SK-N-SH (cell line): ENCODE data around the gene BTBD7. TPM values are rescaled to one million over a fixed set of nuclear protein-coding genes. Genes with fewer than 3 reads are reported as not detected.

Experiments
- CTCF ChIA-PET: fragments of 300-600, 350-600 bp; formaldehyde crosslinking; extraction: SDS; loops from one replicate; lab custom pipeline; 2021; lab: Yijun Ruan, JAX
- POLR2A ChIA-PET: fragments of 350-600 bp; sonication (Branson Sonifier 250); formaldehyde crosslinking; extraction: SDS; loops from one replicate; lab custom pipeline; 2020; ENCODE audit warnings: antibody characterized with exemption, inconsistent platforms; lab: Yijun Ruan, JAX
- DNase-seq: peaks from one replicate; pipeline ENCODE4 v3.0.0; 2012
- H2AFZ ChIP-seq: fragments of 200-600 bp; sonication (generic); 2 replicates; pipeline ENCODE4 v1.8.1; 2016; ENCODE audit warnings: antibody characterized with exemption, mild to moderate bottlenecking, low read depth
- H3F3A ChIP-seq: fragments of 200-600 bp; sonication (generic); replicated peaks from 2 replicates; pipeline ENCODE3; 2016; ENCODE audit warnings: antibody characterized with exemption, mild to moderate bottlenecking; ENCODE audit not compliant: insufficient read depth
- H3K27ac ChIP-seq, 2 experiments: fragments of 200-500 bp in 1 of 2; fragments of 200-600 bp in 1 of 2; sonication (Bioruptor generic) in 1 of 2; sonication (generic), shearing (Covaris generic) in 1 of 2; 2 replicates each; pipeline versions ENCODE4 v1.5.1 to v1.6.1; 2014 to 2016; ENCODE audit warnings: low read depth in 2 of 2, inconsistent platforms in 1 of 2, low read length in 1 of 2, mild to moderate bottlenecking in 1 of 2, mixed read lengths in 1 of 2
- H3K27me3 ChIP-seq: fragments of 200-600 bp; sonication (generic), shearing (Covaris generic); 2 replicates; pipeline ENCODE4 v1.6.1; 2016; ENCODE audit warnings: mixed run types; ENCODE audit not compliant: insufficient read depth
- H3K36me3 ChIP-seq, 2 experiments: fragments of 200-500 bp in 1 of 2; fragments of 200-600 bp in 1 of 2; sonication (Bioruptor generic) in 1 of 2; sonication (generic) in 1 of 2; replicated peaks in 1 of 2; 2 replicates each; pipeline versions ENCODE3 to v1.5.1; 2014 to 2016; ENCODE audit warnings: low read length in 1 of 2, mild to moderate bottlenecking in 1 of 2; ENCODE audit not compliant: insufficient read depth in 2 of 2, control insufficient read depth in 1 of 2
- H3K4me1 ChIP-seq, 2 experiments: fragments of 200-500 bp in 1 of 2; fragments of 200-600 bp in 1 of 2; sonication (Bioruptor generic) in 1 of 2; sonication (generic), shearing (Covaris generic) in 1 of 2; 2 replicates each; pipeline versions ENCODE4 v1.5.1 to v1.6.1; 2014 to 2016; ENCODE audit warnings: low read depth in 1 of 2, low read length in 1 of 2, mixed run types in 1 of 2; ENCODE audit not compliant: insufficient read depth in 2 of 2, control insufficient read depth in 1 of 2
- H3K4me2 ChIP-seq: fragments of 200-600 bp; sonication (generic), shearing (Covaris generic); 2 replicates; pipeline ENCODE4 v1.6.1; 2017; ENCODE audit warnings: mixed run types
- H3K4me3 ChIP-seq, 2 experiments: fragments of 200-500 bp in 1 of 2; fragments of 200-600 bp in 1 of 2; sonication (Bioruptor generic) in 1 of 2; sonication (generic), shearing (Covaris generic) in 1 of 2; 2 replicates each; pipeline versions ENCODE4 v1.5.1 to v1.8.1; 2014 to 2016; ENCODE audit warnings: low read depth in 2 of 2, inconsistent platforms in 1 of 2, low read length in 1 of 2, mild to moderate bottlenecking in 1 of 2, mixed read lengths in 1 of 2, moderate library complexity in 1 of 2
- H3K79me2 ChIP-seq: fragments of 200-600 bp; sonication (generic); 2 replicates; pipeline ENCODE4 v1.8.1; 2017; ENCODE audit warnings: mild to moderate bottlenecking; ENCODE audit not compliant: insufficient read depth
- H3K9ac ChIP-seq: fragments of 200-600 bp; sonication (generic); 2 replicates; pipeline ENCODE4 v1.6.1; 2017; ENCODE audit warnings: mixed run types
- H3K9me2 ChIP-seq: fragments of 200-600 bp; sonication (generic); 2 replicates; pipeline ENCODE4 v1.6.1; 2017; ENCODE audit warnings: mixed run types
- H3K9me3 ChIP-seq: fragments of 200-600 bp; sonication (generic); 2 replicates; pipeline ENCODE4 v1.6.1; 2017; ENCODE audit warnings: mixed run types, mild to moderate bottlenecking, moderate library complexity
- H4K20me1 ChIP-seq: fragments of 200-600 bp; sonication (generic); 2 replicates; pipeline ENCODE4 v1.6.1; 2017; ENCODE audit warnings: mild to moderate bottlenecking, mixed run types; ENCODE audit not compliant: insufficient read depth
- CHD2 ChIP-seq: fragments of 150-350 bp; IDR thresholded peaks from 2 replicates; pipeline ENCODE4 v1.6.1; 2018; ENCODE audit warnings: low read length; ENCODE audit not compliant: partially characterized antibody
- CTCF ChIP-seq: fragments of 200-600 bp; sonication (generic); IDR thresholded peaks from 2 replicates; pipeline ENCODE4 v1.6.1; 2017; ENCODE audit warnings: antibody characterized with exemption, mild to moderate bottlenecking, moderate library complexity
- EP300 ChIP-seq, 2 experiments: IDR thresholded peaks; 2 replicates each; pipeline versions ENCODE4 v1.4.0 to v1.6.1; 2012; ENCODE audit warnings: borderline replicate concordance in 1 of 2, low read depth in 1 of 2, low read length in 1 of 2
- EZH2phosphoT487 ChIP-seq: fragments of 200-600 bp; sonication (generic); IDR thresholded peaks from 2 replicates; pipeline ENCODE4 v1.6.1; 2017; ENCODE audit warnings: low read depth, mixed run types, mild to moderate bottlenecking, antibody characterized with exemption, moderate library complexity, borderline replicate concordance
- FOSL2 ChIP-seq: IDR thresholded peaks from 2 replicates; pipeline ENCODE4 v1.4.0; 2012; ENCODE audit warnings: low read depth, mild to moderate bottlenecking, moderate library complexity, borderline replicate concordance
- FOXM1 ChIP-seq: IDR thresholded peaks from 2 replicates; pipeline ENCODE4 v1.4.0; 2012; ENCODE audit warnings: low read depth, mild to moderate bottlenecking
- GABPA ChIP-seq: IDR thresholded peaks from 2 replicates; pipeline ENCODE4 v1.4.0; 2012; ENCODE audit warnings: low read depth, mild to moderate bottlenecking
- IRF3 ChIP-seq: fragments of 150-350 bp; IDR thresholded peaks from 2 replicates; pipeline ENCODE4 v1.6.1; 2016; ENCODE audit warnings: mild to moderate bottlenecking, low read depth, low read length
- JUND ChIP-seq: IDR thresholded peaks from 2 replicates; pipeline ENCODE4 v1.4.0; 2012
- MAX ChIP-seq: IDR thresholded peaks from 2 replicates; pipeline ENCODE4 v1.4.0; 2012; ENCODE audit warnings: low read depth
- MEF2A ChIP-seq: IDR thresholded peaks from 2 replicates; pipeline ENCODE4 v1.4.0; 2012; ENCODE audit warnings: low read depth, borderline replicate concordance
- NFIC ChIP-seq: IDR thresholded peaks from 2 replicates; pipeline ENCODE4 v1.4.0; 2012; ENCODE audit warnings: borderline replicate concordance
- NRF1 ChIP-seq: IDR thresholded peaks from 2 replicates; pipeline ENCODE4 v1.6.1; 2012; ENCODE audit warnings: low read depth, mild to moderate bottlenecking, low read length
- PBX3 ChIP-seq: IDR thresholded peaks from 2 replicates; pipeline ENCODE4; 2012
- POLR2AphosphoS5 ChIP-seq: IDR thresholded peaks from 2 replicates; pipeline ENCODE4 v1.6.1; 2012; ENCODE audit warnings: low read depth, low read length
- RAD21 ChIP-seq: IDR thresholded peaks from 2 replicates; pipeline ENCODE4 v1.6.1; 2012; ENCODE audit warnings: mild to moderate bottlenecking, low read length
- RFX5 ChIP-seq: IDR thresholded peaks from 2 replicates; pipeline ENCODE4 v1.6.1; 2012; ENCODE audit warnings: mild to moderate bottlenecking, improper control_type of control experiment, low read length
- RXRA ChIP-seq: IDR thresholded peaks from 2 replicates; pipeline ENCODE4 v1.4.0; 2012; ENCODE audit warnings: low read depth, mild to moderate bottlenecking, borderline replicate concordance
- SIN3A ChIP-seq: IDR thresholded peaks from 2 replicates; pipeline ENCODE4 v1.6.1; 2012; ENCODE audit warnings: low read depth, mild to moderate bottlenecking, low read length, moderate library complexity, borderline replicate concordance
- SMC3 ChIP-seq: IDR thresholded peaks from 2 replicates; pipeline ENCODE4 v1.6.1; 2012; ENCODE audit warnings: low read depth, low read length, improper control_type of control experiment
- TEAD4 ChIP-seq: IDR thresholded peaks from 2 replicates; pipeline ENCODE4 v1.4.0; 2012; ENCODE audit warnings: mild to moderate bottlenecking, borderline replicate concordance; ENCODE audit not compliant: insufficient read depth
- USF1 ChIP-seq: IDR thresholded peaks from 2 replicates; pipeline ENCODE4 v1.4.0; 2012; ENCODE audit warnings: low read depth, borderline replicate concordance
- USF2 ChIP-seq: fragments of 150-350 bp; IDR thresholded peaks from 2 replicates; pipeline ENCODE4 v1.6.1; 2017; ENCODE audit warnings: antibody characterized with exemption, low read length, low read depth, borderline replicate concordance
- YY1 ChIP-seq: IDR thresholded peaks from 2 replicates; pipeline ENCODE4 v1.4.0; 2012; ENCODE audit warnings: low read depth, mild to moderate bottlenecking
- ZBTB33 ChIP-seq: IDR thresholded peaks from 2 replicates; pipeline ENCODE4 v1.4.0; 2012; ENCODE audit warnings: low read depth, borderline replicate concordance
- WGBS: methylation state at CpG from one replicate; pipeline ENCODE4 v1.1.6; 2017; ENCODE audit warnings: low lambda C conversion rate; 5-methylcytosine and 5-hydroxymethylcytosine counted together
- polyA plus RNA-seq, 3 experiments: library from polyadenylated mRNA; depleted of rRNA; stranded (reverse); fragments of >200 nt; gene quantifications; 2 replicates each; pipeline ENCODE4 v1.2.3, GENCODE V29; 2012

Gene BTBD7
- polyA plus RNA-seq, 1 of the 3 experiments (the other 2 are of a cell fraction): 8.6 TPM

GRCh38 chr14:93206793-93207467 is 125.9 kb downstream of the BTBD7 start, which contains the start of the genes GON7 and UBR7:
TSS of gene GON7 (minus strand) at chr14:93207065. CDS start at chr14:93207037, 28 bp downstream.
TSS of gene UBR7 (plus strand) at chr14:93207256. CDS start at chr14:93207292, 36 bp downstream.
- peak within 1 kb of the TSS; percentile 82 to 83 for H3K27ac ChIP-seq
- peaks cover 30% of the 10 kb centered on the region for H3F3A ChIP-seq
- no peaks in the 10 kb centered on the region for H3K9me2 ChIP-seq
- no peaks in the 10 kb centered on the region for H4K20me1 ChIP-seq
- H3K27me3 ChIP-seq: no peaks in the 10 kb centered on the region
- peak within 1 kb of the TSS; percentile 75 to 97 for H3K4me3 ChIP-seq
- H3K9me3 ChIP-seq: no peaks in the 10 kb centered on the region
- peak within 1 kb of the TSS; percentile 94 for H2AFZ ChIP-seq
- peaks cover 6% of the 10 kb centered on the region in 2 experiments; a peak in 3 of 4 replicates for H3K4me1 ChIP-seq
- peak within 1 kb of the TSS; percentile 84 for H3K4me2 ChIP-seq
- H3K79me2 ChIP-seq: peaks cover 74% of the 10 kb centered on the region
- H3K36me3 ChIP-seq: peaks cover 10 to 23% of the 10 kb centered on the region in 2 experiments
- H3K9ac ChIP-seq: peak within 1 kb of the TSS; percentile 77
- 1% methylated on average over 33 of the region's 65 CpGs for WGBS
- CTCF ChIA-PET: interaction anchor here (0.7 to 4.1 kb wide), 31 partner anchors 10 to 733 kb away, joined by 3 to 25 read pairs (median 4); partner anchors contain the start of genes ITPK1, LYSET and MOAP1
- peak; percentile 96 for DNase-seq
- POLR2A ChIA-PET: interaction anchor here (0.6 to 3.6 kb wide), 4 partner anchors 13 to 458 kb away, joined by 3 to 19 read pairs (median 3); partner anchors contain the start of genes LGMN, LYSET and MOAP1
- no peak for TF ChIP-seq MEF2A
- no peak for TF ChIP-seq FOXM1
- no peak for TF ChIP-seq IRF3
- TF ChIP-seq RXRA: no peak
- TF ChIP-seq POLR2AphosphoS5: peak; percentile 88
- no peak for TF ChIP-seq SMC3
- no peak for TF ChIP-seq EZH2phosphoT487
- peak; percentile 65 for TF ChIP-seq NRF1
- TF ChIP-seq NFIC: no peak
- no peak for TF ChIP-seq YY1
- no peak for TF ChIP-seq RAD21
- TF ChIP-seq FOSL2: no peak
- peak; percentile 87 for TF ChIP-seq CHD2
- no peak for TF ChIP-seq TEAD4
- peak; percentile 91 for TF ChIP-seq SIN3A
- TF ChIP-seq PBX3: peak; percentile 75
- TF ChIP-seq MAX: peak; percentile 90
- no peak for TF ChIP-seq CTCF
- peak; percentile 95 for TF ChIP-seq GABPA
- no peak for TF ChIP-seq USF1
- TF ChIP-seq ZBTB33: no peak
- no peak for TF ChIP-seq JUND
- no peak for TF ChIP-seq EP300 (IDR thresholded peaks at IDR 0.05; ENCODE audit: borderline replicate concordance in 1 of 2, low read depth in 1 of 2, low read length in 1 of 2)
- no peak for TF ChIP-seq RFX5
- TF ChIP-seq USF2: no peak
